Measurements from ENCODE around the gene PAK5.

DNA sequence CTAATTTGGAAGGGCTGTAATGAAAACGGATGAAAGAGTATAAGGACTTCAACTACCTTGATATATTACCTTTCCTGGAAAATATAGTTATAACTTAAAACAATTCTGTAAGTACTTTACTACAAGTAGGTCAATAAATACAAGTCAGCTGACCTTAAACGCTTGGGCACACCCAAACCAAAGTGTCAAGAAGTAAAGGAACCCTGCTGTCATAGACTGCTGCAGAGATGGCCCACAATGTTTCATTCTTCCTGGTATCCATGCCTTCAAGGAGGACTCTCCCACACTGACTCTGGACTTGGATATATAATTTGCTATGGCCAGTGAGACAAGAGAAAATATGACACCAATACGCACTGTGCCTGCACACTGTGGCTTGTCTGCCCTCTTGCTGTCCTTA is 192.5 kb downstream of the PAK5 start:
- TF ChIP-seq, protein P1, sequence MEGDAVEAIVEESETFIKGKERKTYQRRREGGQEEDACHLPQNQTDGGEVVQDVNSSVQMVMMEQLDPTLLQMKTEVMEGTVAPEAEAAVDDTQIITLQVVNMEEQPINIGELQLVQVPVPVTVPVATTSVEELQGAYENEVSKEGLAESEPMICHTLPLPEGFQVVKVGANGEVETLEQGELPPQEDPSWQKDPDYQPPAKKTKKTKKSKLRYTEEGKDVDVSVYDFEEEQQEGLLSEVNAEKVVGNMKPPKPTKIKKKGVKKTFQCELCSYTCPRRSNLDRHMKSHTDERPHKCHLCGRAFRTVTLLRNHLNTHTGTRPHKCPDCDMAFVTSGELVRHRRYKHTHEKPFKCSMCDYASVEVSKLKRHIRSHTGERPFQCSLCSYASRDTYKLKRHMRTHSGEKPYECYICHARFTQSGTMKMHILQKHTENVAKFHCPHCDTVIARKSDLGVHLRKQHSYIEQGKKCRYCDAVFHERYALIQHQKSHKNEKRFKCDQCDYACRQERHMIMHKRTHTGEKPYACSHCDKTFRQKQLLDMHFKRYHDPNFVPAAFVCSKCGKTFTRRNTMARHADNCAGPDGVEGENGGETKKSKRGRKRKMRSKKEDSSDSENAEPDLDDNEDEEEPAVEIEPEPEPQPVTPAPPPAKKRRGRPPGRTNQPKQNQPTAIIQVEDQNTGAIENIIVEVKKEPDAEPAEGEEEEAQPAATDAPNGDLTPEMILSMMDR (IDR thresholded peaks at IDR 0.05), result no peak
- no peak for TF ChIP-seq POLR2A (IDR thresholded peaks at IDR 0.05)
